ENCODE measurements around the gene ALPL.

The ALPL gene

GRCh38 chr1:21526441-21526840, 17.2 kb downstream of the ALPL start:
- no peak for DNase-seq

GRCh38 chr1:21530368-21531016, 21.3 kb downstream of the ALPL start:
- no peak for DNase-seq

GRCh38 chr1:21531241-21531640, 22.0 kb downstream of the ALPL start:
- DNase-seq, result no peak

- DNase-seq, result no peak
These were observed 23.3 kb downstream of the ALPL start for GRCh38 chr1:21532496-21532895.

GRCh38 chr1:21532992-21533534, 23.8 kb downstream of the ALPL start:
- DNase-seq, result no peak

GRCh38 chr1:21534146-21534545, 24.9 kb downstream of the ALPL start:
- DNase-seq, result no peak

GRCh38 chr1:21534674-21535378, 25.6 kb downstream of the ALPL start:
- DNase-seq, result no peak

GRCh38 chr1:21536218-21536617, 27.0 kb downstream of the ALPL start:
- no peak for DNase-seq

GRCh38 chr1:21537511-21537931, 28.3 kb downstream of the ALPL start:
- DNase-seq, result peak in 9 of 58 donors; percentile 6 to 17 (median 12)

GRCh38 chr1:21537932-21538630, 28.9 kb downstream of the ALPL start:
- no peak for DNase-seq

GRCh38 chr1:21539933-21540332, 30.7 kb downstream of the ALPL start:
- peak in 21 of 58 donors; percentile 1 to 57 (median 21) for DNase-seq

GRCh38 chr1:21541329-21541728, 32.1 kb downstream of the ALPL start:
- no peak for DNase-seq

GRCh38 chr1:21541835-21542234, 32.6 kb downstream of the ALPL start:
- DNase-seq, result peak in 1 of 58 donors; percentile 4

GRCh38 chr1:21543598-21543997, 34.4 kb downstream of the ALPL start:
- DNase-seq, result no peak

GRCh38 chr1:21544095-21544494, 34.9 kb downstream of the ALPL start:
- DNase-seq, result no peak

- DNase-seq, result no peak
These were observed 37.1 kb downstream of the ALPL start for GRCh38 chr1:21546122-21546825.

GRCh38 chr1:21547876-21548275, 38.7 kb downstream of the ALPL start:
- DNase-seq, result peak in 49 of 58 donors; percentile 8 to 83 (median 39)

- no peak for DNase-seq
These were observed 40.9 kb downstream of the ALPL start for GRCh38 chr1:21550097-21550496.

- no peak for DNase-seq
These were observed 41.7 kb downstream of the ALPL start for GRCh38 chr1:21550866-21551475.

GRCh38 chr1:21552715-21553114, 43.5 kb downstream of the ALPL start:
- no peak for DNase-seq

All from anterior cingulate cortex (tissue), 58 donors.